Stimulated activated CD8-positive, alpha-beta memory T cell treated with anti-CD3 and anti-CD28 coated beads, Interleukin-12 subunit alpha, Interleukin-12 subunit beta, amount 100 ng/mL, for 24 hours (primary cell): ENCODE measurements around the gene EIF5A.

Experiments
- DNase-seq: peaks from one replicate; pipeline ENCODE4 v3.0.0-alpha.2; 2020; ENCODE audit errors: extremely low read depth

The EIF5A gene

GRCh38 chr17:7355573-7355972, 48.1 kb downstream of the EIF5A start:
- no peak for DNase-seq

GRCh38 chr17:7356072-7356549, 48.7 kb downstream of the EIF5A start:
- DNase-seq: peak; percentile 53

GRCh38 chr17:7356756-7357155, 49.3 kb downstream of the EIF5A start:
- DNase-seq: no peak

GRCh38 chr17:7357381-7357780, 50.0 kb downstream of the EIF5A start:
- no peak for DNase-seq

GRCh38 chr17:7361906-7362305, 54.5 kb downstream of the EIF5A start:
- DNase-seq: no peak
